Middle frontal gyrus (tissue), 1 donor: ENCODE measurements around the gene SLC2A4RG.

Experiments
- DNase-seq: peaks from one replicate; pipeline ENCODE4 v3.0.0-alpha.2; 2015; ENCODE audit warnings: low spot score; ENCODE audit errors: extremely low spot score

SLC2A4RG gene

DNA sequence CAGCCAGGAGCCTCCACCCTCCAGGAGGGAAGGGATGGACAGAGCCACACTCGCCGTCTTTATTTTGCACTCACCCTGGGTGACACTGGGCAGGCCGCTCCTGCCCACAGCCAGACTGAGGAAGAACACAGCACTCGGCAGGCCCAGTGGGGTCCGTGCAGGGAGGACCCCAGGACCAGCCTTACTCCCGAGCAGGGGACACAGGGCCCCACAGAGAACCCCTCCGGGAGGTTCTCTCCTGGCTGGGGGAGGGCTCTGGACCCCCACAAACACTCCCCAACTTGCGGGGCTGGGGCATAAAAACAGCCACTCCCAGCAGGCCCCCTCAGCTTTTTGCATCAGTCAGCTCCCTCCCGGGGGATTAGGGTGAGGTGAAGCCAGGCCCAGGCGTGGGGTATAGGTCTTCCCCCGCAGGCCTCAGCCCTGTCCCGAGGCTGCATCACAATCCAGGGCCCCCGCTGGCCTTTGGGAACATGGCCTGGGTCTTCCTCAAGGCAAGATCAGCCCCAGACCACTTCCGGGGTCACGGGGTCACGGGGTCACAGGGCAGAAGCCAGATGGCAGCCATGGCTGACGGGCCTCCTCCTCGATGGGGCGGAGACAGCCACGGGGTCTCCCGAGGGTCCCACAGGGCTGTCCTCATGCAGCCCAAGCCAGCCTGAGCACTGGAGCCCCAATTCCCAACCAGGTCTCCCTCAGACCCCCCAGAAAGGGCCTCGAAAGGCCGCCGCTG is 39.9 kb upstream of the SLC2A4RG start:
- DNase-seq: no peak

DNA sequence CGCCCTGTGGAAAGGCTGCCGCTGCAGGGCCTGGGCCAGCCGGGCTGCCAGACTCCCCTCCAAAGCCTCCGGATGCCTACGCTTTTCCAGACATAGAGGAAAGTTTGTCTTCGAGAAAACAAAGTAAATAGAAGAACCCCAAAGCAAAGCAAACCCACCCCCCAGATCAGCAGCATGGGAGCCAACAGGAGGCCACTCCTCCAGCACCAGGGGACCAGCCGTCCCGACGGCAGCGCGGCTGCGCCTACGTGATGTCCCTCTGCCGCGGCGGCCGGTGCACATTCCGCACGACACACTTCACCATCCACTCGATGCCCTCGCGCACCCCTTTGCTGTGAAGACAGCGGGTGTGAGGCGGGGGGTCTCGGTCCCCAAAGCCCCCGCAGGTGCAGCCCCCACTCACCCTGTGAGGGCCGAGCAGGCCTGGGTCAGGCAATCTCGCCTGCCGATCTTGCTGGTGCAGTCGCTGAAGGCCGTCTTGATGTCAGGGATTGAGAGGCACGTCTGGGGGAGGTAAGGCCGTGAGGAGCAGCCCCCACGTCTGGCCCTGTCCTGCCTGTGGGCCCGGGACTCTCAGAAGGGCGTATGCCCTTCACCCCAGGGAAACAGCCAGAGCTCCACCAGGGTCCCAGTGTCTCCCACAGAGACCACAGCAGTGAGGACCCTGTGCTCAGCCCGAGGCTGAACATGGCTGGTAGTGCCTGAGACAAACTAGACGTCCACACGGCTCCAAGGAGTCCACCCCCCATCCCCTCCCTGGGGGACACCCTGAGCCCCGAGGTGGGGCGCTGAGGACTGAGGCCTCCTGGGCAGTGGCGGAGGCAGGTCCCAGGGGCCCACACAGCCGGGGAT is 39.2 kb upstream of the SLC2A4RG start:
- DNase-seq: no peak

DNA sequence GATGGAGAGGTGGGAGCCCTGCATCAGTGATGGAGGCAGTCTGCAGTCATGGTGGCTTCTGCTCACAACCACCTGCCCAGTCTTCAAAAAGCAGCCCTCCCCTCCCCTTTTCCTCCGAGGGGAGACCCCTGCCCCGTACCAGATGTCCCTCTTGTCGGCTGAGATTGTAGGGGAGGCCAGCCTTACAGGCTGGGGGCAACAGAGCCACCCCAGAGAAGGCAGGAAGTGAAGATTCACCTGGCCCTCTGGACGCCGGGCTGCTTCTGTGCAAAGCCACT is 38.6 kb upstream of the SLC2A4RG start:
- no peak for DNase-seq

DNA sequence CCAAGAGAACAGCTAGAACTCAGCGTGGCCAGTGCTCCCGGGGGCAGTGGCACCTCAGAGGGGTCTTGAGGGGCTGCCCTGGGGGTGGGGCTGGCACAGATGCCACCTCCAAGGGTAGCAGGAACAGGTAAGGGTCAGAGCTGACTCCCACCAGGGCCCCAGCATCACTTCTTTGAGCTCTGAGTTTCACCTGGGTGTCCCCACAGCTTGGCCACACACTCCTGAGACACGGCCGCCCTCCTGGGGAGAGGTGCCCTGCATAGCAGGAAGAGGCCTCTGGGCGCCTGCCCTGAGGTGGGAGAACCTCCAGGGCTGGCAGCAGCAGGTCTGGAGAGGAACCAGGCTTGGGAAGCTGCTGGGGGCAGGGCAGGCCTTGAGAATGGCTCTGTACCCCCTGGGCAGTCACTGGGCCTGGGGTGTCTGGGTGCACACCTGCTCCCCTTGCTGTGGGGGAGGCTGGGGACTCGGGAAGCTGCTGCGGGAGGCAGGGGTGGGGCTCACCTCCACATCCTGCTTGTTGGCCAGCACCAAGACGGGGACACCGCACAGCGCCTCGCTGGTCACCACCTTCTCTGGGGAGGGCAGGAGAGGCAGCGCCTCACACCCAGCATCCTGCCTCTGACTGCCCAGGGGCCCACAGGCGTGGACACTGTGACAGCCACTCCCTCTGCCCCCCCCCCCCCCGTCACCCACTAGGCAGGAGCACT is 38.1 kb upstream of the SLC2A4RG start:
- DNase-seq: no peak

DNA sequence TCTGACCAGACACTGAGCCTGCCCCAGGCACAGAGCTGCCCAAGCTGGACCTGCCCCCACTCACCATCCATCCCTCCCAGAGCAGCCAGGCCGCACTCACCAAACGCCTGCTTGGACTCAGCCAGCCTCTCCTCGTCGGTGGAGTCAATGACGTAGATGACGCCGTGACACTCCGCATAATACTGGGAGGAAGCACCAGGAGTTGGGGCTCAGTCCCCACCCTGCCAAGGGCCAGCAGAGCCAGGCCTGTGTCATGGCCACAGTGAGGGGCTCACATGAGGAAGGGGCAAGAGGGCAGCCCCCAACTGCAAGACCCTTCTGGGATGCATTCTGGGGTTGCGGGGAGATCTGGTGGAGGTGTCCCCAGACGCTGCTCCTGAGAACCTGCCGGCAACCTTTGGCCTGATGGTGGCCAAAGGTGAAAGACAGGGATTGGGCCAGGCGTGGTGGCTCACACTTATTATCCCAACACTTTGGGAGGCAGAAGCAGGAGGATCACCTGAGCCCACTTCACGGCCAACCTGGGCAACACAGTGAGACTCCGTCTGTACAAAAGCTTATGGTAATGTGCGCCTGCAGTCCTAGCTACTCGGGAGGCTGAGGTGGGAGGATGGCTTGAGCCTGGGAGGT is 37.4 kb upstream of the SLC2A4RG start:
- DNase-seq: no peak

DNA sequence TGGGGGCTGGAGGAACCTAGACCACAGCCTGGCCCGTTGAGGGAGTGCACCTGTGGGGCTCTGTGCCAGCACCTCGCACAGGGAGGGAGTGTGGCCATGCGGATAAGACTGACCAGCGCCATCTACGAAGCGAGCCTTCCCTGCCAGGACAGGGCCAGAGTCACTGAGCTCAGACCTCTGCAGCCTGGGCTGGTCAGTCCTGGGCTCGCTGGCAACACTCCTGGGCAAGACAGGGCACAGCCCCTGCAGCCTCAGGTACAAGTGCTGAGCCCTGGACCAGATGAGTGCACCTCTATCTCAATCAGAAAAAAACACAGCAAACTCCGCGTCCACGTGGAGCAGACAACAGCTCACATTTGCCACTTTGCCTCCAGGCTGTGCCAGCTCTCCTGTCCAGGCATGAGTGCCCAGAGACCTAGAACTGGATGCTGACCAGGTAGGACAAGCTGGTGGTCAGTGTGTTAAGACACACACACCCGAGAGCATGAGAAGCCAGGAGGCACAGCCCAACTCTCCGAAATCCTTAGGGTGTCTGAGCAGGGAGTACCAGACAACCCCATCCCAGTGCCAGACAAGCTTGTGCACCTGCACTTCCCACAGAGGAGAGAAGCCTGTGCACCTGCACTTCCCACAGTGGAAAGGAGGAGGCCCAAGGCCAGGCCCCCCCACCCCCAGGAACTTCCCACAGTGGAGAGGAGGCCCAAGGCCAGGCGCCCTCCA is 36.7 kb upstream of the SLC2A4RG start:
- no peak for DNase-seq

DNA sequence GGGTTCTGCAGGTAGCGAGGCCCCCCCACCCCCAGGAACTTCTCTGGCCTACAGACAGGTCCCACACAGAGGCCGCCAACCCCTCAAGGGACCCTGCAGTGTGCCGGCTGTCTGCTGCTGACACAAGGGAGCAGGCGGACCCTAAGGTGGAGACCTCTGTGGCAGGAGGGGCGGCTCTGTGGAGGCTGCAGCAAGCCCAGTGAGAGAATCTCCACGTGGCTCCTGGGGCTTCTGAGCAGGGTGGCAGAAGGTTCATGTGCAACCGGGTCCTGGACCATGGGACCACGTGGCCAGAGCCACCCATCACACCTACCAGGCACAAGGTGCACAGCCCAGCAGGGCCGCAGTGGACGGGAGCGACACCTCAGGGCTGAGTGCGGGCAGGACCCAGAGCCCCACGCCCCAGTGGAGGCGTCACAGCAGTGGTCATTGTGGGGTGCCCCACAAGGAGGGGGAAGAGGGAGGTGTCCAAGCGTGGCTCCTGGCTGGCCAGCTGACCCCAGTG is 36.1 kb upstream of the SLC2A4RG start:
- no peak for DNase-seq

DNA sequence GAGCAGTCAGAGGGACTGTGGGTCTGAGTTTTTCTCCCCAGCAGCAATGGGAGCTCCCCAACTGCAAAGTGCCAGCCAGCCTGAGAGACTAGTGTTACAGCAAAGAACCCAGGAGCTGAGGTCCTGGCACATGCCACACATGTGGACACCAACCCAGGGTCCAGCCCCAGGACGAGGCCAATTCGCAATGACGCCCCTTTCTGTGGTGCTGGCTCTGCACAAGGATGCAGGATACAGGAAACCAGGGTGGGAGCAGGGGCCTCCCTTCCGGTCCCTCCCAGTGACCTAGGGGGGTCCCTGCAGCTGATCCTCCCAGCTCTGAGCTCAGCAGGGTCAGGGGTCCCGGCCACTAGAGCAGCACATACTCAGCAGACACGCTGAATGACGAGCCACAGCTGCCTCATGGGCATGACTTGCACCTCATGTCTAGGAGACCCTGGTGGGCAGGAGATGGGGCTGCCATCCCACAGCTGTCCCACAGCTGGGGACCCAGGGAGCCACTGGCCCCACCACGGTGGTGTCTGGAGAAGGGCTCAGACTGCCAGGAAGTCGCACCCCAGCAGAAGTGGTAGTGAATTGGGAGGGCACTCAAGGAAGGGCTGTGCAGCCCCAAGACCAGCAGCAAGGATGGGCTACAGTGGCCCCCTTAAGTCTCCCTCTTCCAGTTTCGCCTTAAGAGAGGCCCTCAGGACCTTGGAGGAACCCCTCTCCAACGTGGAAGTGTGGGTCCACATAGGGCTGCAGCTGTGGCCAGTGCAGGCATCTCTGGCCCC is 35.4 kb upstream of the SLC2A4RG start:
- DNase-seq: no peak

DNA sequence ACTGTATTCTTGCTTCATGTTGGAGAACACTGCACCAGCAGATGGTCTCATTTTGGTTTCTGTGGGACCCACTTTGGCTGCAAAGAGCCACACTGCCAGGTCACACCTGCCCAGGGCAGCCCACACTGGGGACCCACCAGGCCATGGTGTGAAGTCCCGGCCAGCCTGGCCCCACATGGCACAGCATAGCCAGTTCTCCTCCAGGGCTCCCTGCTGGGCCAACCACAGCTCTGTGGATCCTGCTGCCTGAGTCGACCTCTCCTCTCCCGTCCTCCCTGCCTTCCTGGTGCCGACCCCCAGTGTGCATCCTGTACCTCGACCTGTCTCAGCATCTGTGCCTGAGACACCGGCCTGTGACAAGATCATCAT is 34.8 kb upstream of the SLC2A4RG start:
- DNase-seq: no peak

DNA sequence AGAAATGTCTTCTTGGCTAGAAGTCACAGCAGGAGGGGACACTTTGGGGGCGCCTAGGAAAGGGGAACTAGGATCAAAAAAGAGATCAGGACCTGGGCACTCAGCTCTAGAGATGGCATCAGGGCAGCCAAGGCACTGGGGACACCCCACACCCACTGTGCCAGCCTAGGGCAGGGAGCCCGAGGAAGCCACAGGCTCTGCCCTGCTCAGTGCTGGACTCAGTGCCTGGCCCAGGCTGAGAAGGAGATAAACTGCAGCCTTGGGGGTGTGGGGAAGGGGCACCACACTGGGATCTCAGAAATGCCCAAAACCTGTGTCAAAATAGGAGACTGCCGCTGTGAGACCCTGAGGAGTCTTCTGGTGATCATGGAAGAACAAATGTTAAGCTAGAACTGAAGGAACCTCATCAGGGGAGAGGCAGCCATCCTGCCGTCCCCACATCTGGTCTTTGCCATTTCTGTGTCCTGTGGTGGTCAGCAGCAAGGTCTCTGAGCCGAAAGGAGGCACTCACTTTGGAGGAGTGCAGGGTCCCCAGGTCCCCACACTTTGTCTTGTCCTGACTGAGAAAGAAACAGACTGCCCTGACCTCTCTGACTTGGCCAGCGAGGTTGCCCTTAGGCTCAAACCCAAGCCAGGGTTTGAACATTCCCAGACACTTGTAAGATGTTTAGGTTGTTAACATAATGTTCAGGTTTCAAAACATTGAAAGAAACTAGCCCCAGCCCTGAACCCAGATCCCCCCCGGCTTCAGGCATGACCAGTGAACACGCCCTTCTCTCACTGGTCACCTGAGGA is 34.1 kb upstream of the SLC2A4RG start:
- no peak for DNase-seq

DNA sequence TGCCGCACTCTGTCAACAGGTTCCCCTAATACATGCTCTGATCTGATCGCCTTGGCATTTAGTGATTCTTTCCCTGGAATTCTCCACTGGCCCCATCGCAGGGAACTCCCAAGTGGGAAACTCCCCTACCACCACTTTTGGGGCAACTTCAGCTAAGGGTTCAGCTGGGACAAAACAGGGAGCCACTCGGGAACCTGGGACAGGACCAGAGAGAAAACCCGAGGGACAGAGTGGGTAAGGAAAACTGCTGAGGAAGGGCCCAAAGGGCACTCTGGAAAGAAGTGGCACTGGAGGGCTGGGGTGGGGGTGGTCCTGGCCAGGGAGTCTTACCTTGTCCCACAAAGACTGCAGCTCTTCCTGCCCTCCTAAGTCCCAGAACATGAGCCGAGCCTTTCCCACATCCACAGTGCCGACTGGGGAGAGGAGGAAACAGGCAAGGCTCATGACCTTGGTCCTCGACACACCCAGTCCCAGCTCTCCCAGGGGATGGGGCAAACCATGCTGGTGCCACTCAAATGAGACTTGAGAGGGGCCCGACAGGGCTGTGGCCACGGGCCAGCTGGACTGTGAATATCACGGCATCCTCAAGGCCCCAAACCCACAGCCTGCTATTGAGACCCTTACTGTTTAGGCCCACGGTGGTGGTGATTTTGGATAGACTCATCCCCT is 33.4 kb upstream of the SLC2A4RG start:
- no peak for DNase-seq

DNA sequence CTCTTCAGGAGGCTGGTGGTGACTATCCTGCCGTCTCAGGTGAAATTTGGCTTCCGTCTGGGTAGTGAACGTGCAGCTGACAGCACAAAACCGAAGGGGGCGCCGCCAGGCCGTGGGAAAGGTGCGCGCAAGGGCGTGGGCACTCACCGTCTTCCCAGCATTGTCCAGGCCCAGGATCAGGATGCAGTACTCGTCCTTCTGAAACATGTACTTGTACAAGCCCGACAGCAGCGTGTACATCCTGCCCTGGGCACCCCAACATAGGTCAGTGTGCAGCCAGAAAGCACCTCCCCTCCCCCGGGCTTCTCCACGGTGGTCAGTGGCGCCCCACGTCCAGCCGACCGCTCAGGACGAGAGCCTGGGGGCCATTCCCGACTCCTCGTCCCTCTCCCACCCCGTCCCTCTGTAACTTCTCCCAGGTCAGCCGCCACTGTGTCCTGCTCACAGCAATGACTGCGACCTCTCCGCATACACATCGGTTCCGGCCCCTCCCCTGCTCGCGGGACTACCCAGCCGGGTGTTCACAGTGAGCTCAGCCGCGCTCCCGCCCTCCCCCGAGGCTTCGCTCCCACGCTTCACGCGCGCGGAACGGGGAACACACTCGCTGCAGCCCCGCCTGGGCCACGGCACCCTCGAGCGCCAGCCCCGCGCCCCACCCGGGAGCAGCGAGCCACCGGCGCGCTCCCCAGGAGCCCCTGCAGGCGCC is 32.6 kb upstream of the SLC2A4RG start:
- no peak for DNase-seq

DNA sequence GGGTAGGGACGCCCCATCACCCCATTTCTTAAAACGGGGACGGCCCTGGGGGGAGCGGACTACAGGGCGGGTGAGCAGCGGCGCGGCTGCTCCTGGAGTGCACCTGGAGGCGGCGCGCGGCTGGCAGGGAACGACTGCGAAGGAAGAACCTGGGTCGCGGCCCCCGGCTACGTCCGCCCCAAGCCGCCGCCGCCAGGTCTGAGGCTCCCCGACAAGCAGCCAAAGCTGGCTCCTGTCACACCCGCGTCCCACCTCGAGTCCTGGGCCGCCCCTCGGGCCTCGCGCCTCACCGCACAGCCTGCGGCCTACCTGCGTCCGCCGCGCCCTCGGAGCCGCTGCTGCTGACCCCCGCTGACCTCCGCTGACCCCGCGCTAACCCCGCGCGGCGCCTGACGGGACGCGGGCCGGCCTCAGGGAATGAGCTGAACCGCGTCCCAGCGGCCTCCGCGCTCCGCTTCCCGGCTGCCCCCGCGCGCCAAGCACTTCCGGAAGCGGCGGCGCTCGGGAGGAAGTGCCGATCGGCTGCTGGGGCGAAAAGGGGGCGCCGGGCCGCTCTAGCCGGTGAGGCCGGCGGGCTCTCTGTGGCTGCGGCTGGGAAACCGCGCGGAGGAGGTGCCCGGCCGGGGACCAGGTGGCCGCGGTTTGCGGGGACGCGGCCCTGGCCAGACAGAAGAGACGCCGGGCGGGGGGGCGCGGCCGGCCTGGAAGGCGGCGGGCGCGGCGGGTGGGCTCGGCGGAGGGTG is 31.8 kb upstream of the SLC2A4RG start, which contains the start of the genes ARFRP1 and ZGPAT:
ARFRP1 (minus strand) TSS at position 419 of the 743 bp plus-strand sequence. CDS start 885 bp downstream, outside the sequence.
ZGPAT (plus strand) TSS at position 482 of the 743 bp plus-strand sequence. CDS start 542 bp downstream, outside the sequence.
- peak; percentile 87 for DNase-seq

DNA sequence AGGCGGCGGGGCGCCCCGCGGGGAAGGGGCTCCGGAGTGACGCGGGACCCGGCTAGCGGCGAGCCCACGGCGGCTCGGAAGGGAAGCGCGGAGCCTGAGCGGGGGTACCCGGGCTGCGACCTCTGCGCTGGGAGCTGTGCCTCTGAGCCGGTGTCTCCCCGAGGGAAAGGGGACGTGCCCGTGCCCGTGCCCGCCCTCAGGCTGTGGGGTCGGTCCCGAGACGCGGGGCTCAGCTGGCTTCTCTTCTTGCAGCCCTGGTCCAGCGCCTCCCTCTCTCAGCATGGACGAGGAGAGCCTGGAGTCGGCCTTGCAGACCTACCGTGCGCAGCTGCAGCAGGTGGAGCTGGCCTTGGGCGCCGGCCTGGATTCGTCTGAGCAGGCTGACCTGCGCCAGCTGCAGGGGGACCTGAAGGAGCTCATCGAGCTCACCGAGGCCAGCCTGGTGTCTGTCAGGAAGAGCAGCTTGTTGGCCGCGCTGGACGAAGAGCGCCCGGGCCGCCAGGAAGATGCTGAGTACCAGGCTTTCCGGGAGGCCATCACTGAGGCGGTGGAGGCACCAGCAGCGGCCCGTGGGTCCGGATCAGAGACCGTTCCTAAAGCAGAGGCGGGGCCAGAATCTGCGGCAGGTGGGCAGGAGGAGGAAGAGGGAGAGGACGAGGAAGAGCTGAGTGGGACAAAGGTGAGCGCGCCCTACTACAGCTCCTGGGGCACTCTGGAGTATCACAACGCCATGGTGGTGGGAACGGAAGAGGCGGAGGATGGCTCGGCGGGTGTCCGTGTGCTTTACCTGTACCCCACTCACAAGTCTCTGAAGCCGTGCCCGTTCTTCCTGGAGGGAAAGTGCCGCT is 31.1 kb upstream of the SLC2A4RG start:
- DNase-seq: no peak

DNA sequence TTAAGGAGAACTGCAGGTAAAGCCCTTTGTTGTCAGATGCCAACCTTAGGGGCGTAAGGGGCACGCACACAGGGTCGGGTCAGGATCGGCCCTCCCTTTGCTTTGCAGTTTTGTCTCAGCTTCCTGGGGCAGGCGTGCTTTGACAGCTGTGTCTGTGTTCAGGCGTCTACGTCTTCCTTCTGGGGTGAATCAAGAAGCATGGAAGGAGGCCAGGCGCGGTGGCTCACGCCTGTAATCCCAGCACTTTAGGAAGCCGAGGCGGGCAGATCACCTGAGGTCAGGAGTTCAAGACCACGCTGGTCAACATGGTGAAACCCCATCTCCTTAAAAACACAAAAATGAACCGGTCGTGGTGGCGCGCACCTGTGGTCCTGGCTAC is 30.4 kb upstream of the SLC2A4RG start:
- DNase-seq: no peak

DNA sequence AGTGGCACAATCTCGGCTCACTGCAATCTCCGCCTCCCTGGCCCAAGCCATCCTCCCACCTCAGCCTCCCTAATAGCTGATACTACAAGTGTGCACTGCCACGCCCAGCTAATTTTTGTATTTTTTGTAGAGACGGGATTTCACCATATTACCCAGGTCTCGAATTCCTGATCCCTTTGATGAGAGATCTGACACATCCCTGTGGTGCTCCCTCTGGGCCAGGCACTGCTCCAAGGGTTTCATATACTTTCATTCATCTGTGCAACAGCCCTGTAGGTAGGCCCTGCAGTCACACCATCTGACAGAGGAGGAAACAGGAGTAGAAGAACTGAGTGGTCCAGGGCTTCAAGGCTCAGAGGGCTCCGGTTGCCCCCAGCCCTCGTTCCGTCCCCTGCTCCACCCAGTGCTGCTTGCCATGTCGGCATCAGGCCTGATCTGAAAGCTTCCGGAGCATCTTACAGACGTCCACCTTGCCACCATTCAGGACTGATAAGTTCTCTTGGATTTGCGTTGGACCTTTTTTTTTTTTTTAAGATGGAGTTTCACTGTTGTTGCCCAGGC is 28.4 kb upstream of the SLC2A4RG start:
- DNase-seq: no peak
